NT2/D1 (cell line): ENCODE data around the gene ZNF536.
"Not testable (repeated sequence)": the region's sequence is repeated elsewhere in the genome, so short reads cannot be mapped to it uniquely, and the experiment has no call there.

Source experiments
- DNase-seq: peaks from one replicate; pipeline ENCODE4 v3.0.0-alpha.2; 2011; ENCODE audit warnings: low read depth, low spot score
- H3K27me3 ChIP-seq: 2 replicates; pipeline ENCODE4 v1.6.0; 2011; ENCODE audit warnings: mild to moderate bottlenecking; ENCODE audit not compliant: insufficient read length, insufficient read depth
- H3K36me3 ChIP-seq: 2 replicates; pipeline ENCODE4 v1.6.1; 2011; ENCODE audit warnings: mild to moderate bottlenecking, low read length, mixed read lengths; ENCODE audit not compliant: insufficient read depth, insufficient read length
- H3K4me1 ChIP-seq: 2 replicates; pipeline ENCODE4 v1.5.1; 2011; ENCODE audit not compliant: insufficient read depth, insufficient read length
- H3K4me3 ChIP-seq: 2 replicates; pipeline ENCODE4 v1.5.1; 2011; ENCODE audit warnings: low read depth; ENCODE audit not compliant: insufficient read length
- H3K9ac ChIP-seq: 2 replicates; pipeline ENCODE4 v1.6.0; 2011; ENCODE audit warnings: low read depth; ENCODE audit not compliant: insufficient read length
- H3K9me3 ChIP-seq: 2 replicates; pipeline ENCODE4 v1.5.1; 2011; ENCODE audit warnings: mild to moderate bottlenecking, low read length; ENCODE audit not compliant: insufficient read depth
- SUZ12 ChIP-seq: IDR thresholded peaks from 2 replicates; pipeline ENCODE4 v1.6.1; 2011; ENCODE audit not compliant: insufficient read length, insufficient read depth; ENCODE audit errors: extremely low read depth
- YY1 ChIP-seq: IDR thresholded peaks from 2 replicates; pipeline ENCODE4 v1.6.1; 2011; ENCODE audit not compliant: insufficient read length, insufficient read depth
- ZNF274 ChIP-seq: IDR thresholded peaks from 2 replicates; pipeline ENCODE4 v1.6.1; 2011; ENCODE audit warnings: mild to moderate bottlenecking, low read depth, low read length

Gene ZNF536

DNA sequence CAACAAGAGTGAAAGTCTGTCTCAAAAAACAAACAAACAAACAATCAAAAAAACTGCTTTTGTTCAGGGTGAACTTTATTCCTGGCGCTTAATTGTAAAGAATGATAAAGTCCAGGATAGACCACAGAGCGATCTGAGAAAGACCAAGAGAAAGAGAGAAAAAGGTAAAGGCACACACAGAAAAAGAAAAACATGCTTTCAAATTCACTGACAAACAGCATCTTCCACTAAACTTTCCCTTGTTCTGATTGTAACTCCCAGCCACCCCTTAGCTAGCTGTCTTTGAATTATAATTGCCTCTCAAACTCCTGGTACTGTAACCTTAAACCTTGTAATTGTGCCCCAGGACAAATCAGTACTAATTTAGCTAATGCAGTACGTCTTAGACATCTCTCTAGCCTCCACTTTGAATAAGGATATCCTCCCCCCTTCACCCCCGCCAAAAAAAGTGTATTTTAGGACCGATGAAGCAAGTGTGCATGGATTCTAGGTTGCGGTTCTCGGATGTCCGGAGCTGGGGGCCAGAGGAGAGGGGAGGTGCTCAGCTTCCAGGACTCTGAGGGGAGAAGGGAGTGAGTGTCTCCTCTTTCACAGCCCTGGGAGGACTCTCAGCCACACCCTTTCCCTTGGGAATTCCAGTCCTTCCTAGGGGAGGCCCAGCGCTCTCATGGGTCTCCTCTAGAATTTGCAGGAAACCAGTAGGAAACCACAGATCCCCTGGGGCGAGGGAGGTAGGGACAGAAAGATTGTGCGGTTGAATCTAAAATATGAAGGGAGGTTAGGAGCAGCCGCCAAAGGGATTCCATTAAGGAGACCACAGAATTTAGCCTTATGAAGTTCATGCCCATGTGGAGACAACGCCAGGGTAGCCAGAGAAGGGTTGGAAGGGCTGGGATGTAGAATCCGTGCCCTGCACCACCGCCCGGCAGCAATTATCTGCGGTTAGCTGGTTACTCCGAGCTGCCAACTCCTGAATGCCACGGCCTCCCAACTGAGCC, 19.7 kb downstream of the ZNF536 start:
- TF ChIP-seq SUZ12: no peak
- TF ChIP-seq YY1: no peak
- peaks cover 2% of the 10 kb centered on the region for H3K4me1 ChIP-seq
- no peak overlapping the region for H3K4me3 ChIP-seq
- no peak overlapping the region for H3K9ac ChIP-seq
- no peak for DNase-seq
- H3K27me3 ChIP-seq: no peaks in the 10 kb centered on the region
- no peaks in the 10 kb centered on the region for H3K36me3 ChIP-seq
- no peaks in the 10 kb centered on the region for H3K9me3 ChIP-seq

DNA sequence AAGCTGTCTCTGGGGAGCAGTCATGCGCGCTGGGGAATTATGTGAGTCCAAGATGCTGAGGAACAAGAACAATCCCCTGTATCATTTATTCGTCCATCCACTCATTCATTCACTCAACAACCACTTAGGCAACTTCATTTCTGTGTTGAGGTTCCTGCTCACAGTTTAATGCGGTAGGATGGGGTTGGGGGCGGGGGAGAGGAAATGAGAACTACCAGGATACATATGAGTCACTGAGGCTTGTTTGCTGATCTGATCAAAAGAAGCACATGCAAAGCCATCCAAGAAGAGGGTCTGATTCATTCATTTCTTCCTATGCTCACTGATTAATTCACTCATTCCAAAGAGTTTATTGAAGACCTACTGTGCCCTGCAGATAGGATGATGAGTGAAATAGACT, 20.9 kb downstream of the ZNF536 start:
- H3K4me3 ChIP-seq: no peak overlapping the region
- H3K27me3 ChIP-seq: no peaks in the 10 kb centered on the region
- no peaks in the 10 kb centered on the region for H3K36me3 ChIP-seq
- no peak overlapping the region for H3K9ac ChIP-seq
- no peak for DNase-seq
- peaks cover 2% of the 10 kb centered on the region for H3K4me1 ChIP-seq
- H3K9me3 ChIP-seq: no peaks in the 10 kb centered on the region
- no peak for TF ChIP-seq SUZ12
- no peak for TF ChIP-seq YY1
- no peak for TF ChIP-seq ZNF274

DNA sequence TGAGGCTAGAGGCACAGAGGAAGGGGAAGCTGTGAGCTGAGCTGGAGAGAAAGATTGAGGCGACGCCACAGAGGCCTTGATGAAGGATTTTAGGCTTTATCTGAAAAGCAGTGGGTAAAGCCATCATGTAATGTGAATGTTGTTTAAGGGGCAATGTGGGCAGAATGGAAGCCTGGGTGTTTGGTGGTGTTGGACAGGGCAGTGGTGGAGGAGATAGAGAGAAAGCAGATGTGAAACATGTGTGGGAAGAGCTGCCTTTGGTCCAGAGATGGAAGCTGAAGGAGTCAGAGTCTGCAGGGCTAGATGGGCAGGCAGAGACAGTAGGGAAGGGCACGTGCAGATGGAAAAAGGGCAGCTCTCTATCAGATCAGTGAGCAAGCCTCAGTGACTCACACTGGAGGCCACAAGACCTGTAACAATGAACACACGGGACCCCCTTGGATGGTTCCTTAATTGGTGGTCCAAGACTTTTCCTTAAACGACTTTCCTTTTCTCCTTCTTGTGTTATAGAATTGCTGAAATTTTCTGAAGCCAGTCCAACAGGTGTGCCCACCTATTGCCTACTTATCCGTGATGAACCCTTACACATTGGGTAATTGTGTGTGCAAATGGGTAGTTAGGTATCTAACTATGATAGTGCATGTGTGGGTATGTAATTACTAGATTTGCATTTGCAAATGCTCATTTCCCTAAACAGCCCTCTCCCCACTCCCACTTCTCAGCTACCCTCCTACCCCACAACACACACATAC, 21.7 kb downstream of the ZNF536 start:
- Histone ChIP-seq H3K4me3 (no peak overlapping the region), H3K9me3 (no peaks in the 10 kb centered on the region), H3K27me3 (no peaks in the 10 kb centered on the region), H3K4me1 (peaks cover 2% of the 10 kb centered on the region), H3K36me3 (no peaks in the 10 kb centered on the region), H3K9ac (no peak overlapping the region)
- no peak for DNase-seq
- TF ChIP-seq ZNF274 (no peak), SUZ12 (no peak), YY1 (no peak)

DNA sequence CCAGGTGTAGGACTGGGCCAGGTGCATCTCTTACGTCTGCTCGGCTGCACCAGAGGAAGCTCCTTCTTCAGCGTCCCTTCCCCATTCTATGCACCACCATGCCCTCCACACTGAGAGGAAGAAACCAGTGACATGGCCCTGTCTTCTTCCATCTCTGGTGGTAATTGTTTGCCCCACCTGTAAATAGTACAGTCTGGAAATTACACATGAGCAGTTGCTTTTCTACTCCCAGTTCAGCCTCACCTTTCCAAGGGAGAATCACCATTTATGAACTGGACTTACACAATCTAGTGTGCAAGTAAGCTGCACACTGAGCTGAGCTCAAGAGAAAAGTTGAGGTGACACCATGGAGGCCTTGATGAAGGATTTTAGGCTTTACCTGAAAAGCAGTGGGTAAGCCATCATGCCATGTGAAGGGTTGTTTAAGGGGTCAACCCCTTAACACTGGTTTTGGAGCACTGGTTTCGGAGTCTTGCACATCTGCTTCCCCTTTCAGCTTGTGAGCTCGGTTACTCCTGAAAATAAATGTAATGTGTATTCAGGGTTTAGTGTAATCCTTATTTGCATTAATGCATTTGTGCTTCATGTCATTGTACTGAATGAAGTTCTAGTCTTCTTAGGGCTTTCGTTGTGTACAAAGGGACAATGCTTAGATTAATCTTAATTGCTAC, 22.4 kb downstream of the ZNF536 start:
- Histone ChIP-seq H3K4me3 (no peak overlapping the region), H3K4me1 (peaks cover 2% of the 10 kb centered on the region), H3K9me3 (no peaks in the 10 kb centered on the region), H3K36me3 (no peaks in the 10 kb centered on the region), H3K9ac (no peak overlapping the region), H3K27me3 (no peaks in the 10 kb centered on the region)
- no peak for DNase-seq
- no peak for TF ChIP-seq YY1
- no peak for TF ChIP-seq SUZ12
- no peak for TF ChIP-seq ZNF274

DNA sequence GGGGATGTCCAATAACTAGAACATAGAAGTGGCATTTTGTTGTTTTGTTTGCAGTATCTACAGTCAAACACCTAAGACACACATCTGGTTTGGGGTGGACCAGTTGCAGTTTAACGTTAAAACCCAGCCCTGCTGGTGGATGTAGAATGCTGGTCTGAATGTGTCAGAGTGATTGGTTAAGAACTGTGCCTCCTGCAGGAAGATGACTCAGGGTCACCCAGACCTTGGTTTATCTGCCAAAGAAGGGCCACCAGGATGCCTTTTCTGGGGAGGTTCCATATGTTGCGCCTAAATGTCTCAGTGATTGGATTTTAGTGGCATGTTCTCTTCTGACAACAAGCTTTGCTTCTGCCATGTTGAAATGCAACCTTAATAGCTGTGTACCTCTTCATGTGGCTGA, 23.1 kb downstream of the ZNF536 start:
- Histone ChIP-seq H3K27me3 (no peaks in the 10 kb centered on the region), H3K4me1 (peaks cover 2% of the 10 kb centered on the region), H3K9me3 (no peaks in the 10 kb centered on the region), H3K9ac (no peak overlapping the region), H3K4me3 (no peak overlapping the region), H3K36me3 (no peaks in the 10 kb centered on the region)
- no peak for TF ChIP-seq ZNF274
- DNase-seq: no peak

DNA sequence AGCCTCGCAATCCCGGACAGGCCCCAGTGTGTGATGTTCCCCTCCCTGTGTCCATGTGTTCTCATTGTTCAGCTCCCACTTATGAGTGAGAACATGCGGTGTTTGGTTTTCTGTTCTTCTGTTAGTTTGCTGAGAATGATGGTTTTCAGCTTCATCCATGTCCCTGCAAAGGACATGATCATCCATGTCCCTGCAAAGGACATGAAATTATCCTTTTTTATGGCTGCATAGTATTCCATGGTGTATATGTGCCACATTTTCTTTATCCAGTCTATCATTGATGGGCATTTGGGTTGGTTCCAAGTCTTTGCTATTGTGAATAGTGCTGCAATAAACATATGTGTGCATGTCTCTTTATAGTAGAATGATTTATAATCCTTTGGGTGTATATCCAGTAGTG, 26.4 kb downstream of the ZNF536 start:
- not testable (repeated sequence) for H3K36me3 ChIP-seq, H3K9ac ChIP-seq, H3K9me3 ChIP-seq, H3K4me3 ChIP-seq, H3K27me3 ChIP-seq, H3K4me1 ChIP-seq, DNase-seq

DNA sequence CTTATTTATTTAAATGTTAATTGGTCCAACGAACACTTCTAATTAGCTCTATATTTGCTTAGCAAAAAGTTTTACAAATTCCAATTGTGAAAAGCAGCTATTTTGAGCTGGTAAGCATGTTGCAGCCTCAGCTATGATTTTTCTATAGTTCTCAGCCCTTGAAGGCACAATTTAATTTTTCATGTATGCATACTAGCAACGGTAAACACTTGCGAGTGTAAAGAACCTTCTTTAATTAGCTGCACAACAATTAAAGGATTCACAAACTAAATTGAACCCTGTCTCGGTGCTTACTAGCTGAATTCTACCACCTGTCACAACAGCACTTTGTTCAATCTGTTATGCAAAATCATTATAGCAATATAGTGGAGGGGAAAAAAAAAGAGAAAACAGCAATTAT, 29.8 kb downstream of the ZNF536 start:
- no peak for TF ChIP-seq ZNF274
- no peak for TF ChIP-seq SUZ12
- TF ChIP-seq YY1: no peak
- Histone ChIP-seq H3K4me1 (peaks cover 2% of the 10 kb centered on the region), H3K27me3 (no peaks in the 10 kb centered on the region), H3K36me3 (no peaks in the 10 kb centered on the region), H3K9ac (no peak overlapping the region), H3K4me3 (no peak overlapping the region), H3K9me3 (no peaks in the 10 kb centered on the region)
- no peak for DNase-seq
